OCI-LY7 (cell line): ENCODE results near the gene SPNS1.

Experiments used
- EZH2phosphoT487 ChIP-seq: fragments of 200-600 bp; sonication (generic); IDR thresholded peaks from 2 replicates; pipeline ENCODE4 v1.6.1; 2018; ENCODE audit warnings: low read depth, borderline replicate concordance, mild to moderate bottlenecking, mixed run types, antibody characterized with exemption, low read length, moderate library complexity, mixed read lengths
- TF ChIP-seq, protein P1 (sequence below): fragments of 200-600 bp; sonication (generic); conservative IDR thresholded peaks from 2 replicates; pipeline ENCODE4 v1.5.1; 2014; ENCODE audit warnings: mild to moderate bottlenecking, antibody characterized with exemption, low read length, moderate library complexity, mixed read lengths

DNA sequence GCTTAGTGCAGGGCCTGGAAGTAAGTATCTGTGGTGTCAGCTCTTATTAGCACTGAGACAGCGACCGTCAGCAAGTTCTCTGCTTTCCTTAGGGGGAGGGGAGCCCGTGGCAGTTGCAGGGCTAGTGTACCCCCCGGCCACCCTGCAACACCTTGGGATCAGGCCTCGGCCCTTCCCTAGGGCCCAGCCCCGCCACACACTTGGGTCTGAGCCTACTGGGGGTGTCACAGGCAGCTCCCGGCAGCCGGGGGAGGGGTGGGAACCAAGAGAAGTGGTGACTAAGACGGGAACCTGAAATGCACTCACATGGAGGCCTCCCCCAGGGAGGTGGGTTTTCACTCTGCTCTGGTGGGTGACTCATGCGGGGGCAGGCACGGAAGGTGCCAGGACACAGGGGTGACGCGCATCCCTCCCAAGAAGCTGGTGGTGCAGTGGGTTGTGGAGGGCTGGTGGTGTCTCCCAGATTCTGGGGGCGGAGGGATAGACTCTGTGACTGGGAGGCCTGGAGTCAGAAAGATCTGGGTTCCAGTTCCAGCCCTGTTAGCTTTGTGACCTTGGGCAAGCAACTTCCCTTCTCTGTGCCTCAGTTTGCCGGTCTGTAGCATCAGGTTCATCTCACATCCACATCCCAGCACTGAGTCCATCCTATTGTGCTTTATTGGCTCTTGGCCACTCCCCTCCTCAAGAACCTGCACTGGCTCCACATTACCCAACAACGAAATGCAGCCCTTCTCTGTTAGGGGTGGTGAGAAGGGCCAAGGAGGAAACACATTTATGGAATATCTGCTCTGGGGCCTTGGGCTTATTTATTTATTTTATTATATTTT is 54.8 kb downstream of the SPNS1 start:
- TF ChIP-seq, protein P1, sequence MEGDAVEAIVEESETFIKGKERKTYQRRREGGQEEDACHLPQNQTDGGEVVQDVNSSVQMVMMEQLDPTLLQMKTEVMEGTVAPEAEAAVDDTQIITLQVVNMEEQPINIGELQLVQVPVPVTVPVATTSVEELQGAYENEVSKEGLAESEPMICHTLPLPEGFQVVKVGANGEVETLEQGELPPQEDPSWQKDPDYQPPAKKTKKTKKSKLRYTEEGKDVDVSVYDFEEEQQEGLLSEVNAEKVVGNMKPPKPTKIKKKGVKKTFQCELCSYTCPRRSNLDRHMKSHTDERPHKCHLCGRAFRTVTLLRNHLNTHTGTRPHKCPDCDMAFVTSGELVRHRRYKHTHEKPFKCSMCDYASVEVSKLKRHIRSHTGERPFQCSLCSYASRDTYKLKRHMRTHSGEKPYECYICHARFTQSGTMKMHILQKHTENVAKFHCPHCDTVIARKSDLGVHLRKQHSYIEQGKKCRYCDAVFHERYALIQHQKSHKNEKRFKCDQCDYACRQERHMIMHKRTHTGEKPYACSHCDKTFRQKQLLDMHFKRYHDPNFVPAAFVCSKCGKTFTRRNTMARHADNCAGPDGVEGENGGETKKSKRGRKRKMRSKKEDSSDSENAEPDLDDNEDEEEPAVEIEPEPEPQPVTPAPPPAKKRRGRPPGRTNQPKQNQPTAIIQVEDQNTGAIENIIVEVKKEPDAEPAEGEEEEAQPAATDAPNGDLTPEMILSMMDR = no peak
- TF ChIP-seq EZH2phosphoT487 = no peak
